Pulmonary artery endothelial cell (primary cell): ENCODE data around the gene CELA3A. TPM values are rescaled to one million over a fixed set of nuclear protein-coding genes. Genes with fewer than 3 reads are reported as not detected.
"Not testable (repeated sequence)": the region's sequence is repeated elsewhere in the genome, so short reads cannot be mapped to it uniquely, and the experiment has no call there.

Source experiments
- DNase-seq: peaks from one replicate; pipeline ENCODE4 v3.0.0-alpha.2; 2011; ENCODE audit warnings: low read depth, low spot score
- total RNA-seq: library from RNA; depleted of rRNA; stranded (reverse); fragments of >200 nt; gene quantifications from 2 replicates; pipeline ENCODE4 v1.2.3, GENCODE V29; 2014

Gene CELA3A
- total RNA-seq, 1 donor from 2014 or later, result not detected

- DNase-seq, result peak; percentile 56
Observed at GRCh38 chr1:22018583-22019559, 17.4 kb downstream of the CELA3A start.

GRCh38 chr1:22021061-22021460 is 19.6 kb downstream of the CELA3A start:
- DNase-seq, result no peak

- peak; percentile 55 for DNase-seq
Observed at GRCh38 chr1:22024485-22025367, 23.3 kb downstream of the CELA3A start.

- peak; percentile 58 for DNase-seq
Observed at GRCh38 chr1:22025368-22026155, 24.1 kb downstream of the CELA3A start.

- DNase-seq, result no peak
Observed at GRCh38 chr1:22026924-22027289, 25.4 kb downstream of the CELA3A start.

GRCh38 chr1:22030057-22030456 is 28.6 kb downstream of the CELA3A start:
- DNase-seq, result no peak

- DNase-seq, result no peak
Observed at GRCh38 chr1:22030473-22030872, 29.0 kb downstream of the CELA3A start.

GRCh38 chr1:22031214-22031962 is 29.9 kb downstream of the CELA3A start:
- DNase-seq, result no peak

- DNase-seq, result not testable (repeated sequence)
Observed at GRCh38 chr1:22034834-22035233, 33.4 kb downstream of the CELA3A start.

GRCh38 chr1:22037520-22037919 is 36.1 kb downstream of the CELA3A start:
- DNase-seq, result no peak

- no peak for DNase-seq
Observed at GRCh38 chr1:22038036-22038435, 36.6 kb downstream of the CELA3A start.

GRCh38 chr1:22039594-22040285 is 38.3 kb downstream of the CELA3A start:
- no peak for DNase-seq

- DNase-seq, result no peak
Observed at GRCh38 chr1:22040286-22040623, 38.8 kb downstream of the CELA3A start.

GRCh38 chr1:22041505-22041904 is 40.0 kb downstream of the CELA3A start:
- DNase-seq, result no peak

GRCh38 chr1:22043198-22043769 is 41.8 kb downstream of the CELA3A start:
- no peak for DNase-seq

GRCh38 chr1:22044690-22045420 is 43.4 kb downstream of the CELA3A start:
- DNase-seq, result no peak

GRCh38 chr1:22045604-22046228 is 44.3 kb downstream of the CELA3A start:
- no peak for DNase-seq

GRCh38 chr1:22048351-22049192 is 47.1 kb downstream of the CELA3A start:
- DNase-seq, result no peak
